Tibial artery (tissue), 4 donors: ENCODE data around the gene USP3.
A peak's percentile ranks its signal among the peaks of the same experiment; 100 is the strongest.

Experiments used
- DNase-seq, 2 donors: peaks; one replicate each; pipeline ENCODE4 v3.0.0-alpha.2; 2019
- H3K27ac ChIP-seq, 2 donors: fragments of 200-600 bp; sonication (generic) in 1 of 2; 1 replicate in 1 of 2; 2 replicates in 1 of 2; pipeline ENCODE4 v1.5.1; 2018 to 2019; ENCODE audit warnings: mild to moderate bottlenecking in 1 of 2
- H3K27me3 ChIP-seq, 2 donors: fragments of 200-600 bp; sonication (generic) in 1 of 2; one replicate each; pipeline versions ENCODE4 v1.5.1 to v1.6.0; 2016 to 2019
- H3K36me3 ChIP-seq, 3 donors: fragments of 200-600 bp; sonication (generic) in 2 of 3; one replicate each; pipeline ENCODE4 v1.5.1; 2016 to 2019; ENCODE audit warnings: mild to moderate bottlenecking in 2 of 3
- H3K4me1 ChIP-seq, 4 donors: fragments of 200-600 bp; sonication (generic) in 2 of 4; 1 replicate in 3 of 4; 2 replicates in 1 of 4; pipeline ENCODE4 v1.5.1; 2016 to 2019
- H3K4me3 ChIP-seq, 2 donors: fragments of 200-600 bp; sonication (generic) in 1 of 2; 1 replicate in 1 of 2; 2 replicates in 1 of 2; pipeline ENCODE4 v1.5.1; 2018 to 2019; ENCODE audit warnings: mild to moderate bottlenecking in 2 of 2
- H3K9me3 ChIP-seq, 3 donors: fragments of 200-600 bp; sonication (generic) in 1 of 3; one replicate each; pipeline ENCODE4 v1.5.1; 2016 to 2019
- CTCF ChIP-seq, 2 experiments: fragments of 200-600 bp in 1 of 2; fragments of 450-650 bp in 1 of 2; IDR thresholded peaks; one replicate each; pipeline ENCODE4 v1.5.1; 2017 to 2019; ENCODE audit warnings: antibody characterized with exemption in 2 of 2, mild to moderate bottlenecking in 1 of 2, moderate library complexity in 1 of 2
- intact Hi-C: fragments of 100-400 bp; cut with DNase I; formaldehyde crosslinking; loops from one replicate; pipeline ENCODE4 v1.15.0; 2023; ENCODE audit warnings: low total_unique reads

The USP3 gene

GRCh38 chr15:63544258-63545026, 40.0 kb downstream of the USP3 start:
- TF ChIP-seq CTCF (IDR thresholded peaks at IDR 0.05): no peak
- no peaks in the 10 kb centered on the region for H3K9me3 ChIP-seq
- H3K36me3 ChIP-seq: peaks cover 0 to 7% (median 0%) of the 10 kb centered on the region in 3 donors
- no peak overlapping the region for H3K27ac ChIP-seq
- DNase-seq: no peak
- H3K4me3 ChIP-seq: no peak overlapping the region
- H3K27me3 ChIP-seq: no peaks in the 10 kb centered on the region
- peaks cover 0 to 2% (median 0%) of the 10 kb centered on the region in 4 donors for H3K4me1 ChIP-seq
- intact Hi-C loops: no loop called here

- peaks cover 0 to 2% (median 0%) of the 10 kb centered on the region in 4 donors for H3K4me1 ChIP-seq
- intact Hi-C loops: no loop called here
- no peak overlapping the region for H3K4me3 ChIP-seq
- H3K27ac ChIP-seq: no peak overlapping the region
- DNase-seq: no peak
- peaks cover 0 to under 1% (median 0%) of the 10 kb centered on the region in 3 donors for H3K36me3 ChIP-seq
- no peaks in the 10 kb centered on the region for H3K9me3 ChIP-seq
- no peaks in the 10 kb centered on the region for H3K27me3 ChIP-seq
- TF ChIP-seq CTCF (IDR thresholded peaks at IDR 0.05): no peak
Observed at GRCh38 chr15:63545520-63545919, 41.1 kb downstream of the USP3 start.

GRCh38 chr15:63551400-63551799, 47.0 kb downstream of the USP3 start:
- peaks cover 0 to 35% (median 11%) of the 10 kb centered on the region in 4 donors for H3K4me1 ChIP-seq
- peaks cover 0 to under 1% (median 0%) of the 10 kb centered on the region in 3 donors for H3K36me3 ChIP-seq
- DNase-seq: no peak
- H3K27me3 ChIP-seq: no peaks in the 10 kb centered on the region
- no peaks in the 10 kb centered on the region for H3K9me3 ChIP-seq
- H3K4me3 ChIP-seq: no peak overlapping the region
- TF ChIP-seq CTCF (IDR thresholded peaks at IDR 0.05): no peak
- intact Hi-C loops: no loop called here
- no peak overlapping the region for H3K27ac ChIP-seq

GRCh38 chr15:63553388-63553791, 49.0 kb downstream of the USP3 start:
- Histone ChIP-seq H3K27ac (peak overlapping the region; percentile 13 to 55), H3K27me3 (no peaks in the 10 kb centered on the region), H3K4me3 (no peak overlapping the region), H3K4me1 (peaks cover 0 to 35% (median 11%) of the 10 kb centered on the region in 4 donors), H3K9me3 (no peaks in the 10 kb centered on the region), H3K36me3 (peaks cover 11 to 17% (median 15%) of the 10 kb centered on the region in 3 donors)
- no peak for TF ChIP-seq CTCF (IDR thresholded peaks at IDR 0.05)
- intact Hi-C loops: no loop called here
- peak in 1 of 2 donors; percentile 41 for DNase-seq

- intact Hi-C loops: no loop called here
- TF ChIP-seq CTCF (IDR thresholded peaks at IDR 0.05): no peak
- DNase-seq: no peak
- H3K36me3 ChIP-seq: peaks cover 14 to 18% (median 17%) of the 10 kb centered on the region in 3 donors
- H3K9me3 ChIP-seq: no peaks in the 10 kb centered on the region
- peaks cover 0 to 35% (median 11%) of the 10 kb centered on the region in 4 donors for H3K4me1 ChIP-seq
- H3K4me3 ChIP-seq: no peak overlapping the region
- H3K27me3 ChIP-seq: no peaks in the 10 kb centered on the region
- peak overlapping the region in 1 of 2 donors; percentile 55 for H3K27ac ChIP-seq
Observed at GRCh38 chr15:63554337-63554927, 50.0 kb downstream of the USP3 start.
